WI38 (cell line): ENCODE measurements around the gene POM121L12.

Source experiments
- H3K4me3 ChIP-seq: 2 replicates; pipeline ENCODE4 v1.5.1; 2011; ENCODE audit warnings: low read depth, mild to moderate bottlenecking, control low read depth, low read length
- TF ChIP-seq, protein P1 (sequence below): IDR thresholded peaks from 2 replicates; pipeline ENCODE4 v1.5.1; 2012; ENCODE audit warnings: low read depth, mild to moderate bottlenecking, control low read depth, low read length

The POM121L12 gene

DNA sequence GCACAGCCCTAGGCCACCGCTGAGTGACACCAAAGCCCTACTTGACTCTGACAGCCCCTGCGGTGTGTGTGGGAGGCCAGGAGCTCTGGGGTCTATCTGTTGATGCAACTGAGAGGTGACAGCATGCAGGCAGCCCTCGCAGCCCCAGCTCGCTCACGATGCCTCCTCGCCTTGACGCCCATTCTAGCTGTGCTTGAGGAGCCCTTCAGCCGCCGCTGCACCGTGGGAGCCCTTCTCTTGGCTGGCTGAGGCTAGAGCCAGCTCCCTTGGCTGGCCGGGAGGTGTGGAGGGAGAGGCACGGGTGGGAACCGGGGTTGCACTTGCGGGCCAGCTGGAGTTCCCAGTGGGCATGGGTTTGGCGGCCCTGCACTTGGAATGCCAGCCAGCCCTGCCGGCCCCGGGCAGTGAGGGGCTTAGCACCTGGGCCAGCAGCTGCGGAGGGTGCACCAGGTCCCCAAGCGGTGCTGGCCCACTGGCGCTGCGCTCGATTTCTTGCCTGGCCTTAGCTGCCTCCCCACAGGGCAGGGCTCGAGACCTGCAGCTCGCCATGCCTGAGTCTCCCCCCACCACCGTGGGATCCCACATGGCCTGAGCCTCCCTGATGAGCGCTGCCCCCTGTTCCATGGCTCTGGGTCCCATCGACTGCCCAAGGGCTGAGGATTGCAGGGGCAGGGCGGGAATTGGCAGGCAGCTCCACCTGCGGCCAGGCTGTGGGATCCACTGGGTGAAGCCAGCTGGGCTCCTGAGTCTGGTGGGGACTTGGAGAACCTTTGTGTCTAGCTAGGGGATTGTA, 31.6 kb upstream of the POM121L12 start:
- H3K4me3 ChIP-seq, result no peak overlapping the region

DNA sequence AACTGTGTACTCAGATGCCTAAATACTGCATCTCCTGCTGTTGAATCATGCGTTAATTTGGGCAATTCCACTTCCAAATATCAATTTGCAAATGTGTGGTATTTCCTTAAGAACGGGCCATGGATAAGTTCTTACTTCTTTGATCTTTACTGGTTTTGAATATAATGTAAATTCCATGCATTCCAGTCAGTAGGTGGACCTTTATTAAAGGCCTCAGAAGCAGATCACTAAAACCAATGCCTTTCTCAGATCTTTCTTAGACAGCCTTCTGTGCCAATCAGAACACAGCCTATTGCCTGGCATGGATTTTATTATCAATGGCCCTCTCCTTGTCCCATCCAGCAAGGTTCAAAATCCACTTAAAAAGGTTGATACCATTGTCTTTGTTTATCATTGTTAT, 21.5 kb upstream of the POM121L12 start:
- TF ChIP-seq, protein P1, sequence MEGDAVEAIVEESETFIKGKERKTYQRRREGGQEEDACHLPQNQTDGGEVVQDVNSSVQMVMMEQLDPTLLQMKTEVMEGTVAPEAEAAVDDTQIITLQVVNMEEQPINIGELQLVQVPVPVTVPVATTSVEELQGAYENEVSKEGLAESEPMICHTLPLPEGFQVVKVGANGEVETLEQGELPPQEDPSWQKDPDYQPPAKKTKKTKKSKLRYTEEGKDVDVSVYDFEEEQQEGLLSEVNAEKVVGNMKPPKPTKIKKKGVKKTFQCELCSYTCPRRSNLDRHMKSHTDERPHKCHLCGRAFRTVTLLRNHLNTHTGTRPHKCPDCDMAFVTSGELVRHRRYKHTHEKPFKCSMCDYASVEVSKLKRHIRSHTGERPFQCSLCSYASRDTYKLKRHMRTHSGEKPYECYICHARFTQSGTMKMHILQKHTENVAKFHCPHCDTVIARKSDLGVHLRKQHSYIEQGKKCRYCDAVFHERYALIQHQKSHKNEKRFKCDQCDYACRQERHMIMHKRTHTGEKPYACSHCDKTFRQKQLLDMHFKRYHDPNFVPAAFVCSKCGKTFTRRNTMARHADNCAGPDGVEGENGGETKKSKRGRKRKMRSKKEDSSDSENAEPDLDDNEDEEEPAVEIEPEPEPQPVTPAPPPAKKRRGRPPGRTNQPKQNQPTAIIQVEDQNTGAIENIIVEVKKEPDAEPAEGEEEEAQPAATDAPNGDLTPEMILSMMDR, result no peak
- no peak overlapping the region for H3K4me3 ChIP-seq

More for the DNA sequence above, 31.6 kb upstream of the POM121L12 start:
- TF ChIP-seq, protein P1, result no peak

DNA sequence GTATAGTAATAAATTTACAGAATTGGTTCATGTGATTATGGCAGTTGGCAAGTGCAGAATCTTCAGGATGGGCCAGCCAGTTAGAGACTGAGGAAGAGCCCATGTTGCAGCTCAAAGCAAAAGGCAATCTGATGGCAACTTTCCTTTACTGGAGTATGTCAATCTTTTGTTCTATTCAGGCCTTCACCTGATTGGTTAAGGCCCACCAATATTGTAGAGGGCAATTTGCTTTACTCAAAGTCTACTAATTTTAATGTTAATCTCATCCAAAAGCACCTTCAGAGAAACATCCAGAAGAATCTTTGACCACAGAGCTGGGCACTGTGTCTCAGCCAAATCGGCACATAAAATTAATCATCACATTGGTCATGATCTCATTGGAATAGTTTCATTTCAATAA, 20.0 kb upstream of the POM121L12 start:
- H3K4me3 ChIP-seq, result no peak overlapping the region
- TF ChIP-seq, protein P1, result no peak

DNA sequence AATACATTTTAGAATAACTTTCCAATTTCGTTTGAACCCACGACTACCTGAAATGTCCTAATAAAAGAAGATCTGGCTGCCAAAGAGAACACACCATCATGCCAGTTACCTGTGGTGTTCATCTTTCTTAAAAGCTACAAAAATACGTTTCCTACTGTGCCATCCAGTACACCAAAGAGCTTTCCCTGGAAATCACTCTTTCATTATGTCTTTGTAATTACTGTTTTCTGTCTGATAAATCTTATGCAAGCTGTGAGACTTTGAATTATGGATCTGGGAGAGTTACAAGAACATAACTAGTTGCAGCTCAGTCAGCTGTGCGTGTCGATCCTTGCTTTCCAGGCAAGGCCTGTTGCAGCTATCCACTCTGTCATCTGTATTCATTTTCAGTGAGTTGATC, 12.5 kb upstream of the POM121L12 start:
- no peak overlapping the region for H3K4me3 ChIP-seq
- TF ChIP-seq, protein P1, result no peak

DNA sequence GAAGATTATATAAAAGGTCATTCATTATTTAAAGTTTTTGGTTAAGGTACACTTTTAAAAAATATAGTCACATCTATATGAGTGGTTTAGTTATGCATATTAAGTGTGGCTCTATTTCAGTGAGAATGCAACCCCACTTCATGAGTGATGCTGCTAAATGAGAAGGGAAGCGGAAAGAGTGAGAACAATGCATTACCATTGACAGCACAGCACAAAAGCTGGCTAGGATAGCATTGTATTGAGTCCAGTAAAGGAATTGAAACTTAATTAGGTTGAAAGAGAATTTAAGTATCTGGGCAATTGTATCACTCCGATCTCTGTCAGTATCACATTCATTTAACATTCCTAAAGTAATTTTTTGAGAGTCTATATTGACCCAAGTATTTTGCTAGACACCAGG, 13.2 kb downstream of the POM121L12 start:
- H3K4me3 ChIP-seq, result no peak overlapping the region
- TF ChIP-seq, protein P1, result no peak

DNA sequence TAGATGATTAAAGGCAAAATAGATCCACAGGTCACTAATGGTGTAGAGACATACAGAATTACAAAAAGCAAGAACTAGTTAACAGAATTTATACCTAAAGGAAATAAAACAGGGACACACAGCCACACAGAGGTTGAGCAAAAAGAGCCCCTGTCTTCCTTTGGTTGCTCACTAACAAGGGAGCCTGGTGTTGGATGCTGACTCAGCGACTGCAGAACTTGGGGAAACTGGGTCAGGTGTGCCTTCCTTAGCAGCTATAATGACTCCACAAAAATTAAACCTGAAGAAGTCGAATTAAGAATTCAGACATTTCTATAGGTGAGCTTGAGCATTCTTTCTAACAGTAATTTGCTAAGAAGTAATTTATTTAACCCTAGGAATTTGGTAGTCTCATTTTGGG, 15.0 kb downstream of the POM121L12 start:
- TF ChIP-seq, protein P1, result no peak
- no peak overlapping the region for H3K4me3 ChIP-seq

DNA sequence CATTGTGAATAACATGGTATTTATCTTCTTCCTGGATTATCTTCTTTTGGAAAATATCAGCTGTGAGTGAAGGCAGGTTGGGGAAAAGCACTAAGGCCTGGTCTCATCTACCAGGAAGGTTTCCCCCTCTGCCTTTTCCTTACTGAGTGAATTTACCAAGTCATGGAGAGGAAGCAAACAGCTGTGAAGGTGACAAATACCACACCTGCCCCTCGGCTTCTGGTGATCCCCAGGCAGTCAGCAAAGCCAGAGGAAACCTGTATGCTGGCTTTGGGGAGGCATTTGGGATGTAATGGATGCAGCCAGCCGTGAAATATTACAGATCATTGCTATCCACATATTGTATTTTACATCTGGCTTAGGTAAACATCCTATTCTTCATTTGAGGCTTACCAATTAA, 24.2 kb downstream of the POM121L12 start:
- no peak overlapping the region for H3K4me3 ChIP-seq
- TF ChIP-seq, protein P1, result no peak
